CD4-positive, alpha-beta T cell treated with Interleukin-1 beta for 1 hour (primary cell): Measurements from ENCODE around the gene CD300LB.
"Not testable (repeated sequence)": the region's sequence is repeated elsewhere in the genome, so short reads cannot be mapped to it uniquely, and the experiment has no call there.

Experiments
- DNase-seq, 2 donors: peaks; one replicate each; pipeline ENCODE4 v3.0.0-alpha.2; 2020 to 2022

The CD300LB gene

GRCh38 chr17:74490716-74491115 is 40.6 kb downstream of the CD300LB start:
- no peak for DNase-seq

DNA sequence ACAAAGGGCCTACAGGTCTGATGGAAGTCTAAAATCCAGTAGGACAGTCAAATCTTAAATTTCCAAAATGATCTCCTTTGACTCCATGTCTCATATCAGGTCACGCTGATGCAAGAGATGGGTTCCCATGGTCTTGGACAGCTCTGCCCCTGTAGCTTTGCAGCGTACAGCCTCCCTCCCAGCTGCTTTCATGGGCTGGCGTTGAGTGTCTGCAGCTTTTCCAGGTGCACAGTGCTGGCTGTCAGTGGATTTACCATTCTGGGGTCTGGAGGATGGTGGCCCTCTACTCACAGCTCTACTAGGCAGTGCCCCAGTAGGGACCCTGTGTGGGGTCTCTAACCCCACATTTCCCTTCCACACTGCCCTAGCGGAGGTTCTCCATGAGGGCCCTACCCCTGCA is 43.0 kb downstream of the CD300LB start:
- not testable (repeated sequence) for DNase-seq

DNA sequence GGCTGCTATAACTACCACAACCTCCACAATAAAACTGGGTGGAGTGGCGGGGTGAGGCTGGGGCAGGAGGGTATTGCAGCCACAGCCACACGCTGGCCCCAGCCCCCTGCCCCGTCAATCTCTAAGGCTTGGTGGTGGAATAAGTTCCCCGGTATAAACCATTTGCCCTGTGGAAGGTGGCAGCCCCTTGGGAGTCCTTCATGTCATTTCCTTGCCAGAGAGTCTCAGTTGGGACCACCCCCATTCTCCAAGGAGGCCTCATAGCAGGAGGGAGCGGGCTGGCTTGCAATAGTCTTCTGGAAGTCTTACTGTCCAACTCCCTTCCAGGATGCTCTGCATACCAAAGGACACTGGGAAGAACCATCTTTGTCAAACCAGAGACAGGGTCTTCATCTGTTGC is 45.4 kb downstream of the CD300LB start:
- no peak for DNase-seq

GRCh38 chr17:74485022-74485743 is 46.1 kb downstream of the CD300LB start:
- DNase-seq: no peak

DNA sequence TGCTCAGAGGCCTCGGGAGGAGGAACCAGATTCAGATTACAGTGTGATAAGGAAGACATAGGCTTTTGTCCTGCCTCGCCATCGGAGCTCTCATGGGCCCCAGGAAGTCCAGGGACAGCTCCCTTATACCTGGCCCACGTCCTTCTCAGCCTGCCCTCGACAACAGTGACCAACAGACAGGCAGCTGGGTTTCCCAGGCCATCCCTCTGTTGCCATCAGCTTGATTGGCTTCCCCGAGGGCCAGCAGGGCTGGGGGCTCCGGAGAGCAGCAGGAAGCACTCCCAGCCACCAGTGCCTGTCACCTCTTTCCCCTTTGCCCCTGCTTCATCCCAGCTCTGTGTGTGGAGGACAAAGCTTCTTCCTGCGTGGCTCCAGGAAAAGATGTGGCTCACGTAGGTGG is 47.2 kb downstream of the CD300LB start:
- no peak for DNase-seq

DNA sequence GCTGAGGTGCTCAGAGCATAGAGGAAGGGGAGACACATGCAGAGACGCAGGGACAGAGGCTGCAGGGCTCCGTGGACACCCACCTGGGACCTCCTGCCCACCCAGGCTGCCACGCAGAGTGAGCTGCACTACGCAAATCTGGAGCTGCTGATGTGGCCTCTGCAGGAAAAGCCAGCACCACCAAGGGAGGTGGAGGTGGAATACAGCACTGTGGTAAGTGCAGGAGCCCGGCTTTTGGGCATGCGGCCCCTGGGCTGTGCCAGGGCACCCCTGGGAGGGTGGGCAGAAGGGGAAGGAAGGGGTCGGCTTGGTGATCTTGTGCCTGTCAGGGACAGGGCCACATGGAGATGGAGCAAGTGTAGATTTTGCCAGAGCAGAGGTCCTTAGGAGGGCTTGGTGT is 49.7 kb downstream of the CD300LB start:
- no peak for DNase-seq

DNA sequence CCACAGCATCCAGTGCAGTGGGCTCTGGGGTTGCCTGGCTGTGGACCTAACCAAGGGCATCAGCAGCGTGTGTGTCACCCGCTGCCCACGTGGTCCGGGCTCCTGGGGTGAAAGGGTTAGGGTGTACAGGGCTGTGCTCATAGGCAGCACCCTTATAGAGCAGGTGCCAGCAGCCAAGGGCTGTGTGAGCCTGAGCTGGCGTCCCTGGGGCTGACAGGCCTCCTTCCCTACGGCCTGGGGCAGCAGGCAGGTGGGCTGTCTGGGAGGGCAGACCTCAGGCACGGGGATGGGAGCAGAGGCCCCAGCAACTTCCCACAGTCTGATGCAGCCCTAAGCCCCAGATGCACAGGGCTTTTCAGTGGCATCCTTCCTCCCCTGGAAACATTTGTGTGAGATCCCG is 51.0 kb downstream of the CD300LB start:
- DNase-seq: no peak

GRCh38 chr17:74478420-74479100 is 52.7 kb downstream of the CD300LB start:
- peak in 1 of 2 donors; percentile 60 for DNase-seq

DNA sequence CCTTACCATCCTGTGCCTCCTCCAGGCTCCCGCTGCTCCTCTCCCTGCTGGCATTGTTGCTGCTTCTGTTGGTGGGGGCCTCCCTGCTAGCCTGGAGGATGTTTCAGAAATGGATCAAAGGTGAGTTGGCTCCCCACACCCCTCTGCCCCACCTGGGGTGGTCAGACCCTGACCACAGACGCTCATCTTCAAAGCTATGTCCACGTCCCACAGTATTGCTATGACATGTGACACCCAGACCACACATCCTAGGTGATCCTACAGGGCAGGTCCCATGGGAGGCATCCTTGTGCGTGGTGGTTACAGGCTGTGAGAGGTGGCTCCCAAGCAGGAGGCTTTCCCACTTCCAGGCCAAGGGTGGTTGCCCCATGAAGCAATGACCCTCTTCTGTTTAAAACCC is 53.9 kb downstream of the CD300LB start:
- DNase-seq: no peak

DNA sequence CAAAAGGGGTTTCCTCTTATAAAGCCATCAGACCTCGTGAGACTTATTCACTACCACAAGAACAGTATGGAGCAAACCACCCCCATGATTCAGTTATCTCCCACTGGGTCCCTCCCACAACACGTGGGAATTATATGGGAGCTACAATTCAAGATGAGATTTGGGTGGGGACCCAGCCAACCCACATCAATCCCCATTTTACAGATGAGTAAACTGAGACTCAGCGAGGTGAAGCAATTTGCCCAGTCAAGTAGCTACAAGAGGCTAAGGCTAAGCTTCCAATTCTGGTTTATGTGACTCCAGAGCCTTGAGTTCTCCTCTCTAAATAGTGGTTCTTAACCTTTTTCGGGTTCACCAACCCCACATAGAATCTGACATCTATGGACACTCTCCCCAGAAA is 56.1 kb downstream of the CD300LB start:
- DNase-seq: no peak

DNA sequence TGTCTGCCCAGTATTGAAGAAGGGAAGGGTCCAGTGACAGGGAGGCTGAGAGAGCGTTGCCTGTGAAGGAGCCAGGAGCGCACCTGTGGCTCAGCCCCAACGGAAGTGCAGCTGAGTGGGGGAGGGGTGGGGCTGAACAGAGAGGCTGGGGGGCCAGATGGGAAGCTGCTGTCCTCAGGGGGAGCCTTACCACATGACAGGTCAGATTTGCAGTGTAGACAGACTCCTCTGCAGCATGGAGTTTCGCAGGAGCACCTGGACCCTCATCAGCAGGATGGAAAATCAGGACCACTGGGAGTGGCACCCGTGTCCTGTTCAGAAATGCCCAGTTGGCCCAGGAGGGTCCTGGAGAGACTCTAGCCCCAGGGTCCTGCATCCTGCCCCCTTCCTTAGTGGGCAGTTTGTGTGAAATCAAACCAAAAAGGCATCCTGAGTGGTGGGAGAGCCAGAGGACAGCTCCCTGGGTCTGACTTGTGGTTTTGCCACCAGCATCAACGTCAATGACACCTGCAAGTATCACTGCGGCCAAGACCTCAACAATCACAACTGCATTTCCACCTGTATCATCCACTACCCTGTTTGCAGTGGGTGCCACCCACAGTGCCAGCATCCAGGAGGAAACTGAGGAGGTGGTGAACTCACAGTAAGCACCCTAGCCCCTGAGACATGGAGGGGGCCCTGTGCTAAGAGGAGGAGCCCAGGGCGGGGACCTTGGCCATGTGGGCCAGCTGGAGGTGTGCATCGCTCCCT is 57.1 kb downstream of the CD300LB start:
- DNase-seq: peak in 1 of 2 donors; percentile 35

- no peak for DNase-seq
Measured at GRCh38 chr17:74473294-74473693, 58.0 kb downstream of the CD300LB start.

DNA sequence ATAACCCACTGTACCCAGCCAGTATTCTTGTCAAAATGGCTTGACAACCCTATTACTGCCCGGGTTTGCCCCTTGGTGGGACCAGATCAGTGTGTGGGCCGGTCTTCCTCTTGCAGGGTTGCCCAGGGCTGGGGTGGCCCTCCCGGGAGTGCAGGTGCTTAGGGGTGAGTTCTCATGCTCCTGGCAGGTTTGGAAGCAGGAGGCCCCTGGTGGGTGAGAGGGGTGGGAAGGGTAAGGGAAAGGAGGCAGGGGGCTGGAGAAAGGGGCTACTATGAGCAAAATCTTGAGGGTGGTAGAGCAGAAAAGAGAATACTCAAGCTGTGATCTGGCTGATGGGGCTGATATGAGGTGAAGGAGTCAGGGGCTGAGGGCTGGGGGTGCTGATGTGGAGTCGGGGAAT is 58.4 kb downstream of the CD300LB start:
- DNase-seq: no peak

- no peak for DNase-seq
Measured at GRCh38 chr17:74471341-74471740, 59.9 kb downstream of the CD300LB start.
